Measurements from ENCODE around the gene NAIF1.
"Not testable (repeated sequence)": the region's sequence is repeated elsewhere in the genome, so short reads cannot be mapped to it uniquely, and the experiment has no call there.

Gene NAIF1

DNA sequence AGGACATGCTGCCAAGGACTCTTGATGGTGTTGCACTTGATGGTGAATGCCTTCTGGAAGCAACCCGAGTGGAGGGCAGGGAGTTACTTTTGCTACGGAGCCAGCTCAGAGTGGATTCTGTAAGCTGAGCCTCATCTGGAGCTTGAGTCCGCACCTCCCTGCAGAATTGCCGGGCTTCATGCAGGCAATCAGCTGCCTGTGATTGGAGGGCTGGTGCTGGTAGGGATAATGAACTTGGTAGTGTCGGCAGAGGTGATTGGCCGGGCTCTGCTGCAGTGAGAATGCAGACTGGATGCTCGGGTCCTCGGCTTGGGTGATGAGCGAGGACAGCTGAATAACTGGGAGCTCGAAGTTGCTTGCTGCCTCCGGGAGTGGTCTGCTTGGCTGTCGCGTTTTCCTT, 24.0 kb upstream of the NAIF1 start:
- in situ Hi-C loops (cut with HindIII; ENCODE audit: low pct_ligation_motif_present, low pct_unique_long_range_greater_than_20kb, low sequenced_read_pairs), result no loop called here
- no peak for DNase-seq

DNA sequence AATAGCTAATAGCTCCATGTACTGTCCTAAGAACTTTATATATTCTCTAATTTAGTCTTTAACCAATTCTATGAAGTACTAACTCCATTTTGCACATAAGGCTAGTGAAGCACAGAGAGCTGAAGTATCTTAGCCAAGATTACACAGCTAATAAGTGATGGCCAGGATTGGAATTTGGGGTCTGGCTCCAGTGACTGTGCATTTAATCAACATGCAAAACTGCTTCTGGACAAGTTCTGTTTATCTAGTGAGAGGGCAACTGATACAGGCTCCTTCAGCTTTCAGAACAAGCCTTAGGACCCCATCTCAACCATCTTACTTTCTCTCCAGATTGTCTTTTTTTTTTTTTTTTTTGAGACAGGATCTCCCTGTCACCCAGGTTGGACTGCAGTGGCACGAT, 22.2 kb upstream of the NAIF1 start:
- in situ Hi-C loops (cut with HindIII; ENCODE audit: low pct_ligation_motif_present, low pct_unique_long_range_greater_than_20kb, low sequenced_read_pairs), result no loop called here

DNA sequence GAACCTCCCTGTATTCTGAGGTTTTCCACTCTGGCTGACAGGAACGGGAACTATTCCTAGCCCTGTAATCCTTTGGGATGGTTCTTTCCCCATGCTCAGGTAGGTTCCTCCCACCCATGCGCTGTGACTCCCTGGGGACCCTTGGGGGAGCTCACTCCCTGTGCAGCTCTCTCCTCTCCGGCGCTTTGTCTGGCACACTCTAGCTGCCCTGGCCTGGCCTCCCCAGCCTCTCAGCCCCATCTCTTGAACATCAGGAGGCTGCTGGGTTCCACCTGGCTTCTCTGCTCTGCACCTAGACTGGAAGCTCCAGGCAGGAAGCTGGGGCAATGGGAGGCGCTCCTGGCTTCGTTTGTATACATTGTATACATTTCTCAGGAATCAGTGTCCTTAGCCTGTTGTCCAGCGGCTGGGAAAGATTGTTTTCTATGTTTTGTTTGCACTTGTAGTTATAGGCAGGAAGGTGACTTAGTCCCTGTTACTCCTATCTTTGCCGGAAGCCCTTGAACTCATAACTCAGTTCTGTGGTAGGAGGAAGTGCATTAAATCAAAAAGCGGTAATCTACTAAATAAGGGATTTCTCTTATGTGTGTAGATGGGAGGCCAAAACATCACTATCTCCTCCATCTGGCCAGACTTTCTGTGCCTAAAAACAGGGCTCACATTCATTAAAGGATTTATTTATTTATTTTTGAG, 21.3 kb upstream of the NAIF1 start:
- DNase-seq, result no peak
- in situ Hi-C loops (cut with HindIII; ENCODE audit: low pct_ligation_motif_present, low pct_unique_long_range_greater_than_20kb, low sequenced_read_pairs), result no loop called here

More for the DNA sequence above, 22.2 kb upstream of the NAIF1 start:
- DNase-seq, result no peak

DNA sequence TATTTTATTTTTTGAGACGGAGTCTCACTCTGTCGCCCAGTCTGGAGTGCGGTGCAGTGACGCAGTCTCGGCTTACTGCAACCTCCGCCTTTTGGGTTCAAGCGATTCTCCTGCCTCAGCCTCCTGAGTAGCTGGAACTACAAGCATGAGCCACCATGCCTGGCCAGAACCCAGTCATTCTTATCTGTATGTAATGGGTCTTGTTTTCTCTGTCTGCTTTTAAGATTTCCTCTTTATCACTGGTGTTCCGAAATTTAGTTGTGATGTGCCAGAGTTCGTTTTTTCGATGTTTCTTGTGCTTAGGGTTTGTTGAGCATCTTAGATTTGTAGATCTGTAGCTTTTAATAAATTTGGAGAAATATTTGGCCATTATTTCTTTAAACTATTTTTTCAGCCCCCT, 20.1 kb upstream of the NAIF1 start:
- in situ Hi-C loops (cut with HindIII; ENCODE audit: low pct_ligation_motif_present, low pct_unique_long_range_greater_than_20kb, low sequenced_read_pairs), result no loop called here
- DNase-seq, result no peak

DNA sequence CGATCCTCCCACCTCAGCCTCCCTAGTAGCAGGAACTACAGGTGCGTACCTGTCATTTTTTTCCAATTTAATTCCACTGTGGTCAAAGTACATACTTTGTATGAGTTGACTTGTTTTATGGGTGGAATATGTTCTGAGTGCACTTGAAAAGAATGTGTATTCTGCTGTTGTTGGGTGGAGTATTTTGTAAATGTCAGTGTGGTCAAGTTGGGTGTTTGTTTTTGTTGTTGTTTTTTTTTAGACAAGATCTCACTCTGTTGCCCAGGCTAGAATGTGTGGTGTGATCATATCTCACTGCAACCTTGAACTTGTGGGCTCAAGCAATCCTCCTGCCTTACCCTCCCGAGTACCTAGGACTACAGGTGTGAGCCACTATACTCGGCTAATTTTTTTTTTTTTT, 18.8 kb upstream of the NAIF1 start:
- DNase-seq, result no peak
- in situ Hi-C loops (cut with HindIII; ENCODE audit: low pct_ligation_motif_present, low pct_unique_long_range_greater_than_20kb, low sequenced_read_pairs), result no loop called here

DNA sequence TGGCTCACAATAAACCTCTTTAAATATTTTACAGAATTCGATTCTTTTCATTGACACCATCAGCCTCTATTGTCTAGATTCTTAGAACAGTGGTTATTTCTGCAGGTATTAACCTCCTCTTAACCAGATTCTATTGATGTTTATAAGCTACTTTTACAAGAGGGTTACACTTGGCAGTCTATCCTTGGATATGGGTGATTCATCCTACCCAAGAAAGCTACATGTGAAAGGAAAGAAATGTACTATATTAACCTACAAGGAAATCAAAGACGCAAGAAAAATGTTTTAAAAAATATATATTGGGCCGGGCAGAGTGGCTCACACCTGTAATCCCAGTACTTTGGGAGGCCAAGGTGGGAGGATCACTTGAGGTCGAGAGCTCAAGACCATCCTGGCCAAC, 17.6 kb upstream of the NAIF1 start:
- in situ Hi-C loops (cut with HindIII; ENCODE audit: low pct_ligation_motif_present, low pct_unique_long_range_greater_than_20kb, low sequenced_read_pairs), result no loop called here
- no peak for DNase-seq

DNA sequence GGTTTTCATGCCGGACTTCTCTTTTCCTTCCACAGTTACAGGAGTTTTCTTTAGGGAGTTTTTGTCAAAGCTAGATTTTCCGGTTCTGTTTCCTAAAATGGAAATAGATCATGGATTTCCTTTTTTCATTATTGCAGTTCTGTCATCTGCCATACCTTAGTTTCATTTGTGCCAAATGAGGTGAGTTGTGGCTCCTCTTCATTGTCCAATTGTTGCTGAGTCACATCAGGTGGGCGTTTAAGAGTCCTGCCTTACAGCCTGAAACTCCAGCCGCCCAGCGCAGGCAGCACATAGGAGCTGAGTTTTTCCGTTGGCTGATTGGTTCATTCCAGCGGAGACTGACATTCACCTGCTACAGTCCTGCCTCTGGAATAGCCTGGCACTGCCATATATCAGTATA, 15.0 kb upstream of the NAIF1 start:
- in situ Hi-C loops (cut with HindIII; ENCODE audit: low pct_ligation_motif_present, low pct_unique_long_range_greater_than_20kb, low sequenced_read_pairs), result no loop called here

DNA sequence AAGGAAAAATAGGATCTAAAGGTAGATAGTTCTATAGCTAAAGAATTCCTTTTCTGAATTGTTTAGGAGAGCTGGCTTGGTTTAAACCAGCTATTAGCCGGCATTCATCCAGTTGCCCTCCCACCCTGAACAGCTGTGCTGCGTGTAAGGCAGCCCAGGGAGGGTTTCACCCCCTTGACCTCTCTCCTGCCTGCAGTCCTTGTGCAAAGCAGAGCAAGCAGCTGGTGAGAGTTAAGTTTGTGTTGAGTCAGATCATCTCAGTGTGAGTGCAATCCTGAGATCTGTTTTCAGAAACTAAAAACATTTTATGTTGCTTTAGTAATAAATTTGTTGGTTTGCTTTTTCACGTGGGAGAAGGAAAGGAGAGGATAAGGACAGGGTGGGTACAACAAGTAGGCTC, 13.9 kb upstream of the NAIF1 start:
- in situ Hi-C loops (cut with HindIII; ENCODE audit: low pct_ligation_motif_present, low pct_unique_long_range_greater_than_20kb, low sequenced_read_pairs), result no loop called here
- DNase-seq, result no peak

More for the DNA sequence above, 15.0 kb upstream of the NAIF1 start:
- DNase-seq, result no peak

DNA sequence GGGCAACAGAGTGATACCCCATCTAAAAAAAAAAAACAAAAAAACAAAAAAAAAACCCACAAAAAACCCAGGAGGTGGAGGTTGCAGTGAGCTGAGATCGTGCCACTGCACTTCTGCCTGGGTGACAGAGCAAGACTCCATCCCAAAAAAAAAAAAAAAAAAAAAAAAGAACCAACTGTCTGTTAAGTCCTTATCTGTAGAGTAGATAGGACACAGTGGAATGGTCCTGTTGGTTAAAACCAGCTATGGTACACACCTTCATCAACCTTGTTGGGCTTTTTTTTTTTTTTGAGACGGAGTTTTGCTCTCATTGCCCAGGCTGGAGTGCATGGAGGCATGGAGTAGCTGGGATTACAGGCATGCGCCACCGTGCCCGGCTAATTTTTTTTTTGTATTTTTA, 13.1 kb upstream of the NAIF1 start:
- no peak for DNase-seq
- in situ Hi-C loops (cut with HindIII; ENCODE audit: low pct_ligation_motif_present, low pct_unique_long_range_greater_than_20kb, low sequenced_read_pairs), result no loop called here

DNA sequence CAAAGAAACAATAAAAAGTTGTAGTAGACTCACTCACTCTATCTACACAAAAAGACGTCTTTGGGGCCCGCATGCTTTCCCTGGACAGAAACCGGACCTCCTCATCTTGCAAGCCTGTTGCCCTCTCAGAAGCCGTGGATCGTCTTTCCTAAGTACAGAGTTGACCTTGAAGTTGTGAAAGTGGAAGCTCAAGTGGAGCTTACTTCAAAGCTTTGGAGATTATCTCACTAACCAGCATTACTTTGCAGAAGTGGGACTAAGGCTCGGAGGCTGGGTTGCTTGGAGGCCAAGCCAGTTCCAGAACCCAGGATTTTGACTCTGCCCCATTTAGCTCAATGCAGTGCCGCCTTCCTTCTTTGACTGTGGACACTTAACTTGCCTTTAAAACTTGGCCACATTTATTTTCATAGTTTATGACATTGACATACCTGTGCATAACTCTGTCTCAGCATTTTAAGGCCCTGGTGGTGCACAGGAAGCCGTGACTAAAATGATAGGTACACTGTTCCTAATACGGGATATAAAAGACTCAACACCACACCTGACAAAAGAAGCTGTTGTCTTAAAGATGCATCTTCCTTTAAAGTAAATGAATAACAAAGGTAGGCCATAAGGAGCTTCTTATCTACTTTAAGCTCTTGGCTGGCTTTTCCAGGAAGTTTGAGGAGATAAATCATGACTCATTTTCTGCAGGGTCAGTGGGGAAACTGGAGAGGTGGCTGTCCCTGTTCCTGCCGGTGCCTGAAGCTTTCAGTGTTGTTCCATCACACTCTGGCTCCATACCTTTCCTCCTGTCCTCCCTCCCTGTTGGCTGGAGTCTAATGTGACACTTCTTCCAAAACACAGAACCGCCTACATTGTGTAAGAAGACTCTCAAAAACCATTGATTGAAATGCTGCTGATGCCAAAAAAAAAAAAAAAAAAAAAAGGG, 11.6 kb upstream of the NAIF1 start:
- peak; percentile 42 for DNase-seq
- in situ Hi-C loops (cut with HindIII; ENCODE audit: low pct_ligation_motif_present, low pct_unique_long_range_greater_than_20kb, low sequenced_read_pairs), result no loop called here

DNA sequence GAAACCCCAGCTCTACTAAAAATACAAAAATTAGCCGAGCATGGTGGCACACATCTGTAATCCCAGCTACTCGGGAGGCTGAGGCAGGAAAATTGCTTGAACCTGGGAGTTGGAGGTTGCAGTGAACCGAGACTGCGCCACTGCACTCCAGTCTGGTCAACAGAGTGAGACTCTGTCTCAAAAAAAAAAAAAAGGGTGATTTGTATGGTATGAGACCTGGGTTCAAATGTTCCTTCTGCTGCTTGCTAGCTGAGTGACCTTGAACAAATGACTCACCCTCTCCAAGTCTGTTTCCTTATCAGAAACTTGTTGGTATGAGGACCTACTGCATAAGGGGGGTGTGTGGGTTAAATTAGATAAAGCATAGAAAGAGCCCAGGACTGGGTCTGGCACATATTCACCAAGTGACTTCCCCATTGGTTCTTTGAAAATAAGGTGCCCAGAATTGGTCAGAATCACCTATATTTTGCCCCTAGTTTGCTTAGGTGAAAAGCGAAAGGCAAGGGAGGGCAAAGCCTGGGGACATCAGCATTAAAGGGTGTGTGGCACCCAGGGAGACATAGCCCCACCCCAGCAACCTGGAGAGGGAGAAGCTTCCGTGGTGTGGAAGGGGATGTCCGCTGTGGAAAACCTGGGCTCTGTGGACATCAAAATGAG, 10.9 kb upstream of the NAIF1 start:
- in situ Hi-C loops (cut with HindIII; ENCODE audit: low pct_ligation_motif_present, low pct_unique_long_range_greater_than_20kb, low sequenced_read_pairs), result no loop called here

DNA sequence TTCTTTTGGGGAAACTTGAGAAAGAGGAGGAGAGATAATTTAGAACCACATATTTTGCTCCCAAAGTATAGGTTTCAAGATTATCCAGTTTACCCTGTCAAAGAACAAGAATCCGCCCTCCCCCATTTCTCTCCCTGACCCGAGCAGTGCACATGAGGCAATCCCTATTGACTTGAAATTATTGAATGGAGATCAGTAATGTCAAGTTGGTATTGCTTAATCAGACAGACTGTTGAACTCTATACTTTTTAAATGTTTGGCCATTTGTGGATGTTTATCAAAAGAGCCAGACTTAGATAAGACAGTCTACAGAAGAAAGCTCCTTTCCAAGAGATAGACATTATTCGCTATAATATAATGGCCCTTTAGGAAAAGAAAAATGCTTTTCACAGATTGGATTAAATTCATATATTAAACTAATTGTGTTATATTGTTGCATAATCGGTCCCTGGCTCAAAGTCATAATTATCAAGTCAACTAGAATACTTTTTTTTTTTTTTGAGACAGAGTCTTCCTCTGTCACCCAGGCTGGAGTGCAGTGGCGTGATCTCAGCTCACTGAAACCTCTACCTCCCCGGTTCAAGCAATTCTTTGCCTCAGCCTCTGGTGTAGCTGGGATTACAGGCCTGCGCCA, 6.2 kb upstream of the NAIF1 start:
- in situ Hi-C loops (cut with HindIII; ENCODE audit: low pct_ligation_motif_present, low pct_unique_long_range_greater_than_20kb, low sequenced_read_pairs), result no loop called here
- no peak for DNase-seq

More for the DNA sequence above, 10.9 kb upstream of the NAIF1 start:
- no peak for DNase-seq

DNA sequence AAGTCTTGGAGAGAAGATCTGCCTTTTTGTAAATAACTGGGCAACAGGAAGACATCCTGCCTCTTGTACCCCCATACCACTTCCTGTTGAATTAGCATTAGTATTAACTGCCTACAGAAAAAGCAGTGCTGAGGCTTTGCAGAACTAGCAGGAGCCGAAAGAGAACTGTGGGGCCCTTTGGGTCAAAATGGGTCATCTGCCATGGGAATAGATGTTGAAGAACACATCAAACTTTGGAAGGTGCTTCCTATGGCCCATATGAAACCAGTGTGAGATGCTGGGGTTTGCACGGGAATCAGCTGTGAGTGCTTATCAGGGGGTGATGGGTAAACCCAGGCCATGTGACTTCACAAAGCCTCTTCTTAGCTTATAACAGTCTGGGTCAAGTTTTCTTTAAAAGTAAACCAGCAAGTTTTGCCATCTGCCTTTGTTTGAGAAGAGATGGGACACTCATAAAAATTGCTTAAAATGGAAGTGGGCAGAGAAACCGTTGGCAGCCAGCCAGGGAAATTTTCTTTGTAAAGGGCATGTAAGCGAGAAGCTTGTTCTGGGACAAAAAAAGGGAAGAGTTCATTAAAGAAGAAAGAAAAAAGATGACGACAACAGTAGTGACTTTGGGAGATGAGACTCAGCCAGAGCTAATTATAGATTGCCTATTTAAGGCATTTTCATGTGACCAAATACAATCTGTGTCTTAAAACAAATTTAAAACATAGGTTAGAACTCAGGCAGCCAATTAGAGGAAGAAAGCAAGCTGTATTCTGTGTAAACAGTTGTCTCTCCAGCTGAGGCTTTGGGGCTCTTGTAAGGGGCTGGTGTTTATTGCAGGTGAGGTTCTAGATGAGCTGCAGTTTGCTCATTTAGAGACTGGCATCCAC, 5.3 kb upstream of the NAIF1 start:
- no peak for DNase-seq
- in situ Hi-C loops (cut with HindIII; ENCODE audit: low pct_ligation_motif_present, low pct_unique_long_range_greater_than_20kb, low sequenced_read_pairs), result no loop called here

DNA sequence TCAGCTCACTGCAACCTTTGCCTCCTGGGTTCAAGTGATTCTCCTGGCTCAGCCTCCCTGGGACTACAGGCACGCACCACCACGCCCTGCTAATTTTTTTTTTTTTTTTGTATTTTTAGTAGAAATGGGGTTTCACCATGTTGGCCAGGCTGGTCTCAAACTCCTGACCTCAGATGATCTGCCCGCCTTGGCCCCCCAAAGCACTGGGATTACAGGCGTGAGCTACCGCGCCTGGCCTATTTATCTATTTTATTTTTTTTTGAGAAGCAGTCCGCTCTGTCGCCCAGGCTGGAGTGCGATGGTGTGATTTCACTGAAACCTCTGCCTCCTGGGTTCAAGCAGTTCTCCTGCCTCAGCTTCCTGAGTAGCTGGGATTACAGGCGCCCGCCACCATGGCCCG, 4.4 kb upstream of the NAIF1 start:
- in situ Hi-C loops (cut with HindIII; ENCODE audit: low pct_ligation_motif_present, low pct_unique_long_range_greater_than_20kb, low sequenced_read_pairs); DNase-seq: not testable (repeated sequence)

DNA sequence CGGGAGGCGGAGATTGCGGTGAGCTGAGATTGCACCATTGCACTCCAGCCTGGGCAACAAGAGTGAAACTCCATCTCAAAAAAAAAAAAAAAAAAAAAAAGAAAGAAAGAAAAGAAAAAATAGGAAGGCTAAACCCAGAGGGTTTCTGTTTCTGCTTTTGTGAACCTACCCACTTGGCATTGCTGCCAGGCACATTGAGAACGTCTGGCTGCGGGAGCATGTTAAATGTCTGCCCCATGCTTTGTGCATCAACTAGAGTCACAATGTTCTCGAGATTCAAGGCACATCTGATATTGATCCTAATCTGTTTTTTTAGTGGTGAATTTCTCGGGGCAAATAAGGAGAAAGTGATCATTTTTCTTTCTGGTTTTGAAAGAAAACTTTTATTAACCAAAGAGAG, 3.8 kb upstream of the NAIF1 start:
- in situ Hi-C loops (cut with HindIII; ENCODE audit: low pct_ligation_motif_present, low pct_unique_long_range_greater_than_20kb, low sequenced_read_pairs), result no loop called here
- DNase-seq, result no peak

DNA sequence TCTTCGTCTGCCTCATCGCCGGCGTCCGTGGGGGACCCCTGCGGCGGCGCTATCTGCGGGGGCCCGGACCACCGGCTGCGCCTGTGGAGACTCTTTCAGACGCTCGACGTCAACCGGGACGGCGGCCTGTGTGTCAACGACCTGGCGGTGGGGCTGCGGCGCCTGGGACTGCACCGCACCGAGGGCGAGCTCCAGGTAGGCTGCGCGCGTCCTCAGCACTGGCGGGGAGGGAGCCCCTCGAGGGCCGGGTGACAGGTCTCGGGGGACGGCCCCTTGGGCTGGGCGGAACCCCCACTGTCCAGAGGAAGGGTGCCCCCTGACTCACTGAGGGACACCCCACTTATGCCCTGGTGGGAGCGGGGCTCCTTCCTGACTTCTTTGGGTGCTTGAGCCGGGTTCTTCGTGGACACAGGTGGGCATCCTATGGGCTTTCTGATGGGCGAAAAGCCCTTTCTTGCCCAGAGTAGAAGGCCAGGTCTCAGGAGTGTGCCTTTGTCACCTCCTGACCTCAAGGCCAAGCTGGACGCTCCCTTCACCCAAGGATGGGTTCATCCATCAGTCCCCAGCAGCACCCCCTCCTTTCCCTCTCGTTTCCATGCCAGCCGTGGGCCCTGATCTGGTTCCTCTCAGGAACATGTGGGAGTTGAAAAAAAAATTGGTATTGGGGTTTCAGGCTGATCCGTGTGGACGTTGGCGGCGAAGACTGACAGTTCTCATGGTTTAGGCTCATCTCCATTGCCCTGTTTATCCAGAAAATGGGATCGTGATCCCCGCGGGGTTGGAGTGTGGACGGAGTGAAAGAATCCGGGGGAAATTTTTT, 1.5 kb upstream of the NAIF1 start:
- in situ Hi-C loops (cut with HindIII; ENCODE audit: low pct_ligation_motif_present, low pct_unique_long_range_greater_than_20kb, low sequenced_read_pairs), result no loop called here
- DNase-seq, result peak; percentile 8

DNA sequence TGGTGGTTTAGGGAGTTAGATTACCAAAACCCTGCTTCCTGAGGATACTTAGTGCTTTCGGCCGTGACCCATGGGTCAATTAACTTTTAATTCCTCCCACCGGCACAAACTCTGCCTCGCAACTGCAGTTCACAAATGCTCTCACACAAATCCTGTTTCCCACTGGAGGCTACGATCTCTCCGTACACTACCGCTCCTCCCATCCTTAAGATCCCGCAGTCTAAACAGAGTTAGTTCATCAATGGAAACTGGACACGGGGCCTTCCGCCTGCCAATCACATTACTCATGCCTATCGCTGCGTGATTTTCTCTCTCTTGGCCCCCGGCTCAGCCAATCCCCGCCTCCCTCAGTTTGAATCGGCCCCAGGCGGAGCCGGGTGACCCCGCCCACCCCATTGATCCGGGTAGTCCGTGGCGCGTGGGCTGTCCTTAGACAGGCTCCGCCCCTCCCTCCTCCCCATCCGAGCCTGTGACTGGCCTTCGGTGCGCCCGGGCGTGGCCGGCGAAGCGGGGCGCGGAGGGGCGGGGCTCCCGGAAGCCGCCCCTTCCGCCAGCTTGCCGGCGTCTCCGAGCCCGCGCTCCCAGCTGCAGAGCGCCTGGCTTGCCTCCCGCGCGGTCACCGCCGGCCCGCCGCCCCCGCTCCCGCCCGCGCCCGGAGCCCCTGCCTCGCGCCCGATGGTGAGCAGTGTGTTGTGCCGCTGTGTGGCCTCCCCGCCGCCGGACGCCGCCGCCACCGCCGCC, 695 bp upstream of the NAIF1 start, which contains the start of gene SLC25A25:
TSS of gene SLC25A25 (plus strand) at position 588 of the 741 bp plus-strand sequence. CDS start at position 676, 88 bp downstream.
- DNase-seq, result peak; percentile 97
- in situ Hi-C loops (cut with HindIII; ENCODE audit: low pct_ligation_motif_present, low pct_unique_long_range_greater_than_20kb, low sequenced_read_pairs), result no loop called here

Data from ACHN (cell line).